Effector CD4-positive, alpha-beta T cell (primary cell): ENCODE measurements around the gene SCRG1. TPM values are rescaled to one million over a fixed set of nuclear protein-coding genes. Genes with fewer than 3 reads are reported as not detected.

ENCODE experiments used
- DNase-seq: peaks from one replicate; pipeline ENCODE4 v3.0.0-alpha.2; 2020
- total RNA-seq: gene quantifications from one replicate; lab custom pipeline; 2026; lab: John Stamatoyannopoulos, UW

Gene SCRG1
- not detected for total RNA-seq

- no peak for DNase-seq
These were observed at the start of gene SCRG1 for GRCh38 chr4:173398779-173399415. TSS of gene SCRG1 (minus strand) at chr4:173399116. CDS start at chr4:173391414, 7,702 bp downstream.

GRCh38 chr4:173448103-173448502, 49.2 kb upstream of the SCRG1 start:
- DNase-seq: no peak

- DNase-seq: no peak
These were observed 47.5 kb upstream of the SCRG1 start for GRCh38 chr4:173446416-173446815.

DNA sequence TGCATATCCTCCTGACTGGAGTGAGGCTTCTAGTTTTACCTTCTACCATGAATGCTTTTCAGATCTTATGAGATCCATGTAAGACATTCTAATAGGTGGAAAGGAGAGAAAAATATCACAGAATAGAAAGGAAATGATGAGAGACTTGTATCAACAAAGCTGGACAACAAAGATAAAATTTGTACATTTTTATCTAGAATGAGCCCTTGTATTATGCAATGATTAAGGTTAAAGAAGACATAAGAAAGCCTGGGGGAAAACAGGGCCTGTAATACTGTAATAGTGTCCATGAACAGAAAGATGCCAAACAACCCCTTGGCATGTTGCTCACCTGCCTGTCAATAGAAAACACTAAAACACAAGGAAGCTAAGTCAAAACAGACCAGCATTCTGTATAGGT, 44.2 kb upstream of the SCRG1 start:
- DNase-seq: no peak

DNA sequence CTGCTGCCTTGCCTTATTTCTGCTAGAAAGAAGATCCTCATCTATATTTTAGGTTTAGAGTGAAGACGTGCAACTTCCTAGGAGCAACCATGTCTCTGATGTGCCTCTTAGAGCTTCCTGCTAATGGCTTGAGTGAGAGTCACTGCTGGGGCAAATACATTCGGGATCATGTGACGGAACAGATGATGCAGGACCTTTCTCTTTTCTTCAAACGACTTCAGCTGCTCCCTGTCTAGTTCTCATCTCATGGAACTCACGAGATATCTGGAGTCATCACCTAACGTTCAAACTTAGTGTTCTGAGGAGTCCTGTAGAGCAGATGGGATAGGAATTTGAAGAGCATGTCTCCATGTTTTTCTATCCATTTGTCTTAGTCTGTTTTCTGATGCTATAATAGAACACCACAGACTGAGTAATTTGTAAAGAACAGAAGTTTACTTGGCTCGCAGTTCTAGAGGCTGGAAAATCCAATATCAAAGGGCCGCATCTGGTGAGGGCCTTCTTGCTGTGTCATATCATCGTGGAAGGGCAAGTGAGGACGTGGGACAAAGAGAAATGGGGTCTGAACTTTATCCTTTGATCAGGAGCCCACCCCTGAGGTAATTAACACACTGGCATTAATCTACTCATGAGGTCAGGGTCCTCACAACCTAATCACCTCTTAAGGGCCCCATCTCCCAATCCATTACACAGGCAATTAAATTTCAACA, 43.5 kb upstream of the SCRG1 start:
- DNase-seq: no peak

- DNase-seq: no peak
These were observed 42.0 kb upstream of the SCRG1 start for GRCh38 chr4:173440888-173441287.

DNA sequence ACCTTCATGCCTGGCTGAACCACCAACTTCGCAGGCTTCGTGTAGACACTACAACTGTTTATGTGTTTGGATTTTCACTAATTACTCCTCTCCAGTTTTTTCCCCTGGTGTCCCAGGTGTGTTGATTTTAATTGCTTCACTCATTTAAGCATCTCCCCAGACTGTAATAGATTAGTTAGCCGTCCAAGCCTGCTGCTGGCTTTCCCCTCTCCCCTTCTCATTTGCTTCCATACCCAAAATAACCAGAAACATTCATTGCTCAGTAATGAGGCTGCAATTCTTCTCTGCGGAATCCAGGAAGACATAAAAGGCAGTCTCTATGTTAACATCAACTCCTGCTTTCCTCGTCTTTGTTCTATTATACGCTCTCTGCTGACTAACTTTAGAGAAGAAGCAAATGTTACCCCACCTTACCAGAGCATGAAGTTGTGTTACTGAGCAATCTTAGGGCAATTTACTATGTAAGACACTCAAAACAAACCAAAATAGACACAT, 37.9 kb upstream of the SCRG1 start:
- no peak for DNase-seq

DNA sequence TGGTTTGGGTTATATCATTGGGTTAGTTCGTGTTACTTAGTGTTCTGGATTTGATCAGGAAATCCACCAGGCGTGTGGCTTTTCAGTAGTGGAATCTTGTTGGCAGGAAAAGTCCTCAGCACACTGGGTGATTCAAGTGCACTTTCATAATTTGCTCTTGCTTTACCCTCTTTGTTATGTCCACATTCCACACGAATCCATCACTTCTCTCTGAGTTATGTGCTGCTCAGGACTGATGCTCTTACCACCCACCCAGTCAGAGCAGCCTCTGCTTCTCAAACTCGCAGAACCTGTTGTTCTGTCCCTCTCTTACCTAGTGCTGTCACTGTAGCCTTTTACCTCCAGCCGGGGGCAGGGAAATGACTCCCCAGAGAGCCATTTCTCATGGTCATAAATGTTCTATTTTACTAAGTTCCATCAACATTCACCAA, 37.2 kb upstream of the SCRG1 start:
- no peak for DNase-seq

GRCh38 chr4:173434231-173434630, 35.3 kb upstream of the SCRG1 start:
- no peak for DNase-seq

- DNase-seq: no peak
These were observed 34.5 kb upstream of the SCRG1 start for GRCh38 chr4:173433447-173433846.

DNA sequence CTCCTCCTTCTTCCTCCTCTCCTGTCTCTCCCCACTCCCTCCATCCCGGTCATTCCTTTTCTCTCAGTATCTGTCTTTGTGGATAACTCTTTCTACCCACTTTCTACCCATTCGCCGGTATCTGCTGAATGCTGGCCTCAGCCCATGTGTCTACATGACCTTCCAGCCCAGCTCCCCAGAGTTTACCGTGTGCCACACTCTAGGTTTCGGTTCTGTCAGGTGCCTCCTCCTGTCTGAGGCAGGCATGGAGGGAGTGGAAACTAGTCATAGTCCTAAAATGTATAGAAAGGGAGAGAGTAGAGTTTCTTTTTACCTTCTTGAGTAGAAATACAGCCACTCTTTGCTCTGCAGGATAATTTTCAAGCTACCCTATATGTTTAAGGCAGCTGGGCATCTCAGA, 33.5 kb upstream of the SCRG1 start:
- no peak for DNase-seq

DNA sequence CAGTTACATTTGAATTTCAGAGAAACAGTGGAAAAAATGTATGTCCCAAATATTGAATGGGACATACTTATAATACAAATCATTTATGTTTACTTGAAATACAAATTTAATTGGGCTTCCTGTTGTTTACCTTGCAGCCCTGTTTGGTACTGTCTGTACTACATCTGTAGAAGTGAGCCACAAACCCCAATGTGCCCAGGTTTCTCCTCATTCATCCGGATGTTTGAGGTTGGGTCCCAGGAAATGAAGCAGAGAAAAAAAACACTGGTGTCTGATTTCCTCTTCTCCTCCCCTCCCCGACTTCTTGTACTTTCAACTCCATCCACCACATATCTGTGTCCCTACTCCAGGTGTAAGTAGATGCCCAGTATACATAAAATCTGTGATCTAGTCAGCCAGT, 27.1 kb upstream of the SCRG1 start:
- no peak for DNase-seq

- no peak for DNase-seq
These were observed 26.2 kb upstream of the SCRG1 start for GRCh38 chr4:173424899-173425805.

DNA sequence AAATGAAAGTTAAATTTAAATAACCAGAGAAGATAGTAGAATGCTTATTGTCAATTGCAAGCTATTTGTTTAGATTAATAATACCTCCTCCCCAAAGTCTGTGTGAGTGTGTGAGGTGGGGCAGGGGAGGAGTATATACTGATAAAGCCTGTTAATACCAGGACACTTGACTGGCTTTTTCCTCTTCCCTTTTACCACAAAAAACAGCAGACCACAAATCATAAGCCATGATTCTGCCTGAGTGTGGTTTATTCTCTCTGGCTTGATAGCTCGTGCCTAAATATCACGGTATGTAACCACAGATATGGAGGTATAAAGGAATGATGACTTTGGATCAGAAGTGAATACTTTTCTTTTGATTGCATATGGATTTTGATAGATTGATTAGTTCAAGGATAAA, 21.9 kb upstream of the SCRG1 start:
- no peak for DNase-seq

DNA sequence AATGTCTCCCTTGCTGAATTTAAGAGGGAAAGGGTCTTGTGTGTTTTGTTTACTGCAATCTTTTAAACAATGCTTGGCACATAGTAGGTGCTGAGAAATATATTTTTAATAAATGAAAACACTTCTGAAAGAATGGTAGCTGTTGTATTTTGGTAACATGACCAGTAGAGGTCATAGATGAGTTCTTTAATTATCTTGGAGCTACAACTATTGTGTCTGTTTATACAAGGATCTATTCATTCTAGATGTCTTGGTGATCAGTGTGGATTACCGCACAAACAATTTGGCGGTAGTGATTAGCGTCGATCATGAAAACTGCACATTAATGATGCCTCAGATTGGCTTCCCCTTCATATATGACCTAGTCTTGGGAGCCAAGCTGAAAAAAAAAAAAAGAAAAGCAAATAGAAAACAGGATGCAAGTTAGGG, 21.4 kb upstream of the SCRG1 start:
- no peak for DNase-seq

DNA sequence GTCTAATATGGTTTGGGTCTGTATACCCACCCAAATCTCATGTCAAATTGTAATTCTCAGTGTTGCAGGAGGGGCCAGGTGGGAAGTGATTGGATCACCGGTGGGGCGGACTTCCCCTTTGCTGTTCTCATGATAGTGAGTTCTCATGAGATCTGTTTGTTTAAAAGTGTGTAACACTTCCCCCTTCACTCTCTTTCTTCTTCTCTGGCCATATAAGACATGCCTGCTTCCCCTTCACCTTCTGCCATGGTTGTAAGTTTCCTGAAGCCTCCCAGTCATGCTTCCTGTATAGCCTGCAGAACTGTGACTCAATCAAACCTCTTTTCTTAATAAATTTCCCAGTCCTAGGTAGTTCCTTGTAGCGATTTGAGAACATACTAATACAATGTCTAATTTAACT, 19.7 kb upstream of the SCRG1 start:
- no peak for DNase-seq

DNA sequence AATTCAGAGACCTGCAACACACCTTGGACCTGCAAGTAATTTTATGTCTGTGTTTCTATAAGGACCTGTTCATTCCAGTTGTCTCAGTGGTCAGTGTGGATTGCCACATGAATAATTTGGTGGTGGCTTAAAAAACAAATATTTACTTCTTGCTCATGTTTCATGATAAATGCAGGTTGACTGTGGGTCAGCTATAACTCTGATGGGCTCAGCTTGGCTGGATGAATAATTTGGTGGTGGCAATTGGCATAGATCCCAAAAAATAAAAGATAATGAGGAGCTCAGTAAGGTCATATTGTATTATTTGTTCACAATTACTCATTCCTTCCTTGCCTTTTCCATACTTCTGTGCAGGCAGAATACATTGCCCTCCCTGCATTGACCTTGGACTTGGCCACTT, 18.9 kb upstream of the SCRG1 start:
- no peak for DNase-seq

- DNase-seq: no peak
These were observed 17.2 kb upstream of the SCRG1 start for GRCh38 chr4:173415885-173416653.

DNA sequence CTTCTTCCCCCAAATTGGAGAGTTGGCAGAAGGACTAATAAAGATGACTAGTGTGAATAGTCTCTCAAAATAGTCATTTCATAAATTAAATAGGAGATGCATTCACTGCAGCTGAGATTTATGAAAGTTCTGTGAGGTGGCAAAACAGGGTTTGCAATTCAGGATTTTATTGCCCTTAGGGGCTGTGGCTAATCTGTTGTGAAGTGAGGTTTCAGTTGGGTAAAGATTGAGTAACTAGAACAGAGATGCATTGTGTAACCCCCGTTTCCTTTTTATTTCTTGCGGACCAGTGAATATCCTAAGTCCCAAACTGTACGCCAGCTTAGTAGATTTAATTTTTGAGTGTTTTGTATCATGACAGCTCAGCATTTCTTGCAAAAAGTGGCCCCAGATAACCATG, 16.2 kb upstream of the SCRG1 start:
- DNase-seq: no peak

DNA sequence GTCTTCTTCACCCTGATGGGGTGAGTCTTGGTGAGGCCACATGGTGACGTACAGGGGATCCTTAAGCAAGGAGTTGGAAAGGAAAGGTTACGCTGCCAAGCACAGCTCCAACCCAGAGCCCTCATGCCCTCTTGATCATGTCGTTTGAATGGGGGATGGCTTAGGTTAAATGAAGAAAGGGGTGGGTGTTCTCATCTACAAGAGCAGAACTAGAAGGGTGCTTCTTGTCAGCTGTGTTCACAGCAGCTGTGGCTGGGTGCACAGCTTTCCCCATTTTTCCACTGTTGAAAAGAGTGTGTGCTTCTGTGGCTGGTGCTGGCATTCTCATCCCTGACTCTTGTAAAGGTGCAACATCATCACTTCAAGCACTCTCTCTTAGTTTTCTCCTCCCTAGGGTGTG, 15.5 kb upstream of the SCRG1 start:
- no peak for DNase-seq

DNA sequence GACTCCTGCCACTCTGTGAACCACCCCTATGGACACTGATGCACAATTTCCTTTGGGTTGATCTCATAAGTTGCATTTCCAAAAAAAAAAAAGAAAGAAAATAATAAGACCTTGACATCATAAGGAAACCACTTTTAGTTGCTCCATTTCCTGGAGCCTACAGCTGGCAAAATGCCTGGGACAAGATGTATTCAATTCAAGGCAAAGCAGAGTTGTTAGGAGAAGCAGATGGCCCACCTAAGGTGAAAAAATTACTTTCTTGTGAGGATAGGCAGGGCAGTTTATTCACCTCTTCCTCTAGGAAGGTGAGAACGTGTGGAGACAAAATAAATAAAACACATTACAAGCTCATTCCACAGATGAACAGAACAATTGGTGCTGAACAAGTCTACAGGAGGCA, 14.1 kb upstream of the SCRG1 start:
- DNase-seq: no peak

DNA sequence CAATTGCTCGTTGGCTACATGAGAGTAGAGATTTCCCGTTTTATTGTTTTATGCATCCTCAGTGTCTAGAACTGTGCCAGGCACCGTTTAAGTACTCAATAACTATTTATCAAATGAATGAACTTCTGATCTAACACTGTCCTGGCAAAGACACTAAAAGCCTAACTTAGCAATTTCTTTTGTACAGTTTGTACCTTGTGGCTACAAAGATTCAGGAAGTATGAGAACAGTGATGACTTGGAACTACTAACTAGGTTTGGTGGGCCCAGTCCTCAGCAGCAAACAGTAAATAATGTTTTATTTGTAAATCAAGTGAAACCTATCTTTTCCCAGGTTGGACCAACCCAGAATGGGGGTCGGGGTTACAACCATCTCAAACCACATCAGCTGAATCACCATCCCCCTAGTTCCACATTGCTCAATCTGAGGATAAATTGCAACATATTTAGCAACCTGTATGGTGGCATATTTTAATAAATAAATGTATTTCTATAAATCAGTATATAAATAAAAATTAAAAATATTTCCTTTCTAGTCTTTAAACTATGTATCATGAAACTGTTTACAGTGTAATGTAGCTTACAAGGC, 12.3 kb upstream of the SCRG1 start:
- DNase-seq: no peak
